Lower leg skin (tissue), 3 donors: Measurements from ENCODE around the gene PAIP2.

Experiments used
- POLR2A ChIP-seq, 2 donors: fragments of 450-650 bp; IDR thresholded peaks; one replicate each; pipeline ENCODE4 v1.6.1; 2016 to 2017; ENCODE audit warnings: antibody characterized with exemption in 2 of 2, mild to moderate bottlenecking in 1 of 2, moderate library complexity in 1 of 2
- TF ChIP-seq, protein P1 (sequence below), 3 donors: fragments of 450-650 bp; IDR thresholded peaks; one replicate each; pipeline ENCODE4 v1.5.1; 2016; ENCODE audit warnings: antibody characterized with exemption in 3 of 3, mild to moderate bottlenecking in 3 of 3, moderate library complexity in 2 of 3

DNA sequence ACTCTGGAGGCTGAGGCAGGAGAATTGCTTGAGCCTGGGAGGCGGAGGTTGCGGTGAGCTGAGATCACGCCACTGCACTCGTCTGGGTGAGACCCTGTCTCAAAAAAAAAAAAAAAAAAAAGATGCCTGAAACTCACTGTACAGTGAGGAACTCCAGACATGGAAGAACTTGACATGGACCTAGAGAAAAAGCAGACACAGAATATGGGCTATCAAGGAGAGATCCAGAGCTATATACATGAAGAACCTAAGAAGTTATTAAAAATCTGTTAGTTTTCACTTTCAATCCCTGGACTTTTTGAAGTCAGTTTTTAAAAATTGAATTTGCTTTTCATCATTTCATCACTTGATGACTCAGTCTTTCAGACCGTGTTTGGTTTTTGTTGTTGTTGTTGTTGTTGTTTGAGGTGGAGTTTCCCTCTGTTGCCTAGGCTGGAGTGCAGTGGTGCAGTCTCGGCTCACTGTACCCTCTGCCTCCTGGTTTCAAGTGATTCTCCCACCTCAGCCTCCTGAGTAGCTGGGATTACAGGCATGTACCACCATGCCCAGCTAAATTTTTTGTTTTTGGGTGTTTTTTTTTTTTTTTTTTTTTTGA is 20.3 kb downstream of the PAIP2 start:
- TF ChIP-seq, protein P1, sequence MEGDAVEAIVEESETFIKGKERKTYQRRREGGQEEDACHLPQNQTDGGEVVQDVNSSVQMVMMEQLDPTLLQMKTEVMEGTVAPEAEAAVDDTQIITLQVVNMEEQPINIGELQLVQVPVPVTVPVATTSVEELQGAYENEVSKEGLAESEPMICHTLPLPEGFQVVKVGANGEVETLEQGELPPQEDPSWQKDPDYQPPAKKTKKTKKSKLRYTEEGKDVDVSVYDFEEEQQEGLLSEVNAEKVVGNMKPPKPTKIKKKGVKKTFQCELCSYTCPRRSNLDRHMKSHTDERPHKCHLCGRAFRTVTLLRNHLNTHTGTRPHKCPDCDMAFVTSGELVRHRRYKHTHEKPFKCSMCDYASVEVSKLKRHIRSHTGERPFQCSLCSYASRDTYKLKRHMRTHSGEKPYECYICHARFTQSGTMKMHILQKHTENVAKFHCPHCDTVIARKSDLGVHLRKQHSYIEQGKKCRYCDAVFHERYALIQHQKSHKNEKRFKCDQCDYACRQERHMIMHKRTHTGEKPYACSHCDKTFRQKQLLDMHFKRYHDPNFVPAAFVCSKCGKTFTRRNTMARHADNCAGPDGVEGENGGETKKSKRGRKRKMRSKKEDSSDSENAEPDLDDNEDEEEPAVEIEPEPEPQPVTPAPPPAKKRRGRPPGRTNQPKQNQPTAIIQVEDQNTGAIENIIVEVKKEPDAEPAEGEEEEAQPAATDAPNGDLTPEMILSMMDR (IDR thresholded peaks at IDR 0.05), result no peak
- TF ChIP-seq POLR2A (IDR thresholded peaks at IDR 0.05), result no peak
